Skeletal muscle tissue (tissue), 4 donors: Measurements from ENCODE around the gene ESRRG. TPM values are rescaled to one million over a fixed set of nuclear protein-coding genes. Genes with fewer than 3 reads are reported as not detected.

ENCODE experiments used
- H3K27ac ChIP-seq: one replicate; pipeline ENCODE4 v1.7.0; 2013; ENCODE audit warnings: mild to moderate bottlenecking, low read depth, low read length, inconsistent platforms
- H3K27me3 ChIP-seq, 3 donors: one replicate each; pipeline ENCODE4 v1.7.0; 2013; ENCODE audit warnings: low read length in 3 of 3; ENCODE audit not compliant: control insufficient read depth in 3 of 3, insufficient read depth in 3 of 3
- H3K36me3 ChIP-seq, 3 donors: one replicate each; pipeline ENCODE4 v1.7.0; 2013; ENCODE audit warnings: low read length in 3 of 3; ENCODE audit not compliant: control insufficient read depth in 3 of 3, insufficient read depth in 3 of 3
- H3K4me1 ChIP-seq, 3 donors: one replicate each; pipeline ENCODE4 v1.7.0; 2013; ENCODE audit warnings: low read length in 3 of 3, mild to moderate bottlenecking in 3 of 3; ENCODE audit not compliant: control insufficient read depth in 3 of 3, insufficient read depth in 3 of 3
- H3K4me3 ChIP-seq, 3 donors: one replicate each; pipeline ENCODE4 v1.7.0; 2013; ENCODE audit warnings: low read length in 3 of 3
- H3K9ac ChIP-seq, 3 donors: one replicate each; pipeline ENCODE4 v1.7.0; 2013; ENCODE audit warnings: low read length in 3 of 3, mild to moderate bottlenecking in 3 of 3, moderate library complexity in 2 of 3, low read depth in 1 of 3
- H3K9me3 ChIP-seq, 3 donors: one replicate each; pipeline ENCODE4 v1.7.0; 2013; ENCODE audit warnings: low read length in 3 of 3; ENCODE audit not compliant: control insufficient read depth in 3 of 3
- total RNA-seq: library from RNA; depleted of rRNA; stranded (reverse); fragments of >200 nt; gene quantifications from one replicate; pipeline ENCODE4 v1.2.3, GENCODE V29; 2014
- donor health status: Osteomylitis.

ESRRG gene
- total RNA-seq, 1 donor from 2014 or later, result 25.1 TPM

- H3K4me3 ChIP-seq, result no peak overlapping the region
- peak overlapping the region; percentile 60 for H3K27ac ChIP-seq
- no peaks in the 10 kb centered on the region for H3K9me3 ChIP-seq
- no peak overlapping the region for H3K9ac ChIP-seq
- no peaks in the 10 kb centered on the region for H3K36me3 ChIP-seq
- peaks cover 0 to 11% (median 5%) of the 10 kb centered on the region in 3 donors for H3K4me1 ChIP-seq
- no peaks in the 10 kb centered on the region for H3K27me3 ChIP-seq
Measured at GRCh38 chr1:216616425-216616824, 106.8 kb downstream of the ESRRG start.

- Histone ChIP-seq H3K27ac (no peak overlapping the region), H3K27me3 (no peaks in the 10 kb centered on the region), H3K9ac (no peak overlapping the region), H3K9me3 (no peaks in the 10 kb centered on the region), H3K4me3 (no peak overlapping the region), H3K36me3 (no peaks in the 10 kb centered on the region), H3K4me1 (peaks cover 0 to 11% (median 5%) of the 10 kb centered on the region in 3 donors)
Measured at GRCh38 chr1:216614011-216614934, 109.0 kb downstream of the ESRRG start.

- Histone ChIP-seq H3K27ac (no peak overlapping the region), H3K27me3 (no peaks in the 10 kb centered on the region), H3K9me3 (no peaks in the 10 kb centered on the region), H3K9ac (no peak overlapping the region), H3K36me3 (no peaks in the 10 kb centered on the region), H3K4me1 (peaks cover 0 to 5% (median 4%) of the 10 kb centered on the region in 3 donors), H3K4me3 (no peak overlapping the region)
Measured at GRCh38 chr1:216612291-216612690, 110.9 kb downstream of the ESRRG start.

- Histone ChIP-seq H3K4me3 (no peak overlapping the region), H3K27ac (no peak overlapping the region), H3K9me3 (no peaks in the 10 kb centered on the region), H3K36me3 (no peaks in the 10 kb centered on the region), H3K27me3 (no peaks in the 10 kb centered on the region), H3K4me1 (no peaks in the 10 kb centered on the region), H3K9ac (no peak overlapping the region)
Measured at GRCh38 chr1:216607067-216607697, 116.0 kb downstream of the ESRRG start.

- Histone ChIP-seq H3K27ac (no peak overlapping the region), H3K9me3 (no peaks in the 10 kb centered on the region), H3K4me1 (no peaks in the 10 kb centered on the region), H3K9ac (no peak overlapping the region), H3K27me3 (no peaks in the 10 kb centered on the region), H3K4me3 (no peak overlapping the region), H3K36me3 (no peaks in the 10 kb centered on the region)
Measured at GRCh38 chr1:216606047-216606637, 117.1 kb downstream of the ESRRG start.

GRCh38 chr1:216604771-216605170, 118.5 kb downstream of the ESRRG start:
- Histone ChIP-seq H3K27ac (no peak overlapping the region), H3K4me3 (no peak overlapping the region), H3K36me3 (no peaks in the 10 kb centered on the region)

GRCh38 chr1:216600730-216601609, 122.3 kb downstream of the ESRRG start:
- Histone ChIP-seq H3K4me1 (no peaks in the 10 kb centered on the region), H3K9ac (peak overlapping the region; percentile 81 to 97 (median 91)), H3K9me3 (no peaks in the 10 kb centered on the region)

More at GRCh38 chr1:216604771-216605170, 118.5 kb downstream of the ESRRG start:
- Histone ChIP-seq H3K27me3 (no peaks in the 10 kb centered on the region), H3K9ac (no peak overlapping the region), H3K9me3 (no peaks in the 10 kb centered on the region), H3K4me1 (no peaks in the 10 kb centered on the region)

GRCh38 chr1:216599851-216600250, 123.4 kb downstream of the ESRRG start:
- Histone ChIP-seq H3K27ac (peak overlapping the region; percentile 89), H3K36me3 (no peaks in the 10 kb centered on the region), H3K27me3 (no peaks in the 10 kb centered on the region), H3K4me3 (no peak overlapping the region), H3K4me1 (no peaks in the 10 kb centered on the region), H3K9me3 (no peaks in the 10 kb centered on the region), H3K9ac (no peak overlapping the region)

More at GRCh38 chr1:216600730-216601609, 122.3 kb downstream of the ESRRG start:
- no peaks in the 10 kb centered on the region for H3K36me3 ChIP-seq
- no peaks in the 10 kb centered on the region for H3K27me3 ChIP-seq
- peak overlapping the region; percentile 89 for H3K27ac ChIP-seq
- peak overlapping the region; percentile 77 to 88 (median 77) for H3K4me3 ChIP-seq

- H3K4me3 ChIP-seq, result no peak overlapping the region
- no peaks in the 10 kb centered on the region for H3K9me3 ChIP-seq
- no peaks in the 10 kb centered on the region for H3K4me1 ChIP-seq
- no peak overlapping the region for H3K27ac ChIP-seq
- H3K27me3 ChIP-seq, result no peaks in the 10 kb centered on the region
- H3K36me3 ChIP-seq, result no peaks in the 10 kb centered on the region
- no peak overlapping the region for H3K9ac ChIP-seq
Measured at GRCh38 chr1:216598448-216598847, 124.8 kb downstream of the ESRRG start.
